ENCODE measurements around the gene TAS1R3.

Gene TAS1R3

GRCh38 chr1:1324084-1324523 lies 7.0 kb upstream of the TAS1R3 start:
- no peak for DNase-seq (ENCODE audit: low read depth)

GRCh38 chr1:1324524-1325287 lies 6.4 kb upstream of the TAS1R3 start, which contains the start of the genes CPTP and INTS11:
Gene CPTP (plus strand): TSS chr1:1324802. CDS start chr1:1326911, 2,109 bp downstream.
Gene INTS11 (minus strand): TSS chr1:1324660. CDS start chr1:1324608, 52 bp downstream.
- peak; percentile 95 for DNase-seq (ENCODE audit: low read depth)

- DNase-seq (ENCODE audit: low read depth): no peak
These were observed 5.6 kb upstream of the TAS1R3 start for GRCh38 chr1:1325288-1326074.

- DNase-seq (ENCODE audit: low read depth): no peak
These were observed 4.9 kb upstream of the TAS1R3 start for GRCh38 chr1:1326075-1326605.

- DNase-seq (ENCODE audit: low read depth): no peak
These were observed 3.8 kb upstream of the TAS1R3 start for GRCh38 chr1:1327291-1327690.

- DNase-seq (ENCODE audit: low read depth): no peak
These were observed 2.8 kb upstream of the TAS1R3 start for GRCh38 chr1:1328254-1328653.

GRCh38 chr1:1329304-1330210 lies 1.5 kb upstream of the TAS1R3 start:
- DNase-seq (ENCODE audit: low read depth): no peak

- DNase-seq (ENCODE audit: low read depth): no peak
These were observed 563 bp upstream of the TAS1R3 start for GRCh38 chr1:1330366-1331067.

- DNase-seq (ENCODE audit: low read depth): no peak
These were observed 1.1 kb downstream of the TAS1R3 start for GRCh38 chr1:1332031-1332755.

- DNase-seq (ENCODE audit: low read depth): no peak
These were observed 1.8 kb downstream of the TAS1R3 start for GRCh38 chr1:1332774-1333480.

- DNase-seq (ENCODE audit: low read depth): no peak
These were observed 2.6 kb downstream of the TAS1R3 start for GRCh38 chr1:1333551-1334241.

GRCh38 chr1:1334835-1335234 lies 3.8 kb downstream of the TAS1R3 start:
- no peak for DNase-seq (ENCODE audit: low read depth)

GRCh38 chr1:1335283-1335682 lies 4.2 kb downstream of the TAS1R3 start:
- DNase-seq (ENCODE audit: low read depth): no peak

GRCh38 chr1:1335792-1336248 lies 4.7 kb downstream of the TAS1R3 start:
- no peak for DNase-seq (ENCODE audit: low read depth)

GRCh38 chr1:1336446-1336845 lies 5.4 kb downstream of the TAS1R3 start:
- no peak for DNase-seq (ENCODE audit: low read depth)

GRCh38 chr1:1336931-1337792 lies 6.1 kb downstream of the TAS1R3 start:
- no peak for DNase-seq (ENCODE audit: low read depth)

- no peak for DNase-seq (ENCODE audit: low read depth)
These were observed 6.7 kb downstream of the TAS1R3 start for GRCh38 chr1:1337793-1338147.

- DNase-seq (ENCODE audit: low read depth): no peak
These were observed 7.2 kb downstream of the TAS1R3 start for GRCh38 chr1:1338278-1338677.
